NCI-H69 (cell line): ENCODE results near the gene SLC13A5.

Source experiments
- DNase-seq: peaks from one replicate; lab custom pipeline; 2025; lab: John Stamatoyannopoulos, UW

Gene SLC13A5

GRCh38 chr17:6638046-6638908, 74.9 kb downstream of the SLC13A5 start:
- DNase-seq, result no peak

GRCh38 chr17:6637458-6637840, 75.7 kb downstream of the SLC13A5 start:
- no peak for DNase-seq

- DNase-seq, result no peak
Observed at GRCh38 chr17:6636616-6637457, 76.3 kb downstream of the SLC13A5 start.

GRCh38 chr17:6636105-6636504, 77.1 kb downstream of the SLC13A5 start:
- no peak for DNase-seq
